Ectodermal cell (in vitro differentiated cells): ENCODE results near the gene TARP.
"Not testable (repeated sequence)": the region's sequence is repeated elsewhere in the genome, so short reads cannot be mapped to it uniquely, and the experiment has no call there.

Source experiments
- H3K27ac ChIP-seq: 2 replicates; pipeline ENCODE4 v1.7.0; 2013; ENCODE audit warnings: mild to moderate bottlenecking, low read depth, low read length; ENCODE audit not compliant: insufficient read depth, poor library complexity, severe bottlenecking
- H3K27me3 ChIP-seq: 2 replicates; pipeline ENCODE4 v1.7.0; 2013; ENCODE audit warnings: mild to moderate bottlenecking, low read length; ENCODE audit not compliant: insufficient read depth, control insufficient read depth, poor library complexity, severe bottlenecking
- H3K36me3 ChIP-seq: one replicate; pipeline ENCODE4 v1.7.0; 2013; ENCODE audit warnings: low read length; ENCODE audit not compliant: control insufficient read depth, insufficient read depth
- H3K4me1 ChIP-seq: one replicate; pipeline ENCODE4 v1.7.0; 2013; ENCODE audit warnings: low read length; ENCODE audit not compliant: control insufficient read depth, insufficient read depth
- H3K4me3 ChIP-seq: 2 replicates; pipeline ENCODE4 v1.7.0; 2013; ENCODE audit warnings: low read depth, low read length, control low read depth; ENCODE audit not compliant: insufficient read depth
- H3K9me3 ChIP-seq: 2 replicates; pipeline ENCODE4 v1.7.0; 2013; ENCODE audit warnings: mild to moderate bottlenecking, low read length, moderate library complexity; ENCODE audit not compliant: control insufficient read depth
- WGBS, 2 experiments: methylation state at CpG; one replicate each; pipeline ENCODE4 v1.1.7; 2013; ENCODE audit warnings: missing lambda C conversion rate in 2 of 2; 5-methylcytosine and 5-hydroxymethylcytosine counted together

TARP gene

DNA sequence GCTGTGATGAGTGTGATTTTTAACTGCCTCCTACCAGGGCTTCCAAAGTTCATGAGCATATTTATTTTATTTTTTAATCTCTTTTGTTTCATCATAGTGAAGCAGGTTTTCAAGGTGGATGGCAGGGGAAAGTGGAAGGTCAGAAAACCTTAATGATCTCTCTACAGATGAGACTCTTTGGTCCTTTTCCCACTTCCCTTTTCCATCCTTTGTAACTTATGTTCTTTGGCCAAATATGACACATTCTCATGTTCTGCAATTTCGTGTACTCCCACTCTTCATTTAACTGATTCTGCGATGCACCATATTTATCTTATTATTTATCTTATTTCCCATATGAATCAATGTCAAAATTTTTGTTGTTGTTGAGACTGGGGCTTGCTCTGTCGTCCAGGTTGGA, 7.5 kb downstream of the TARP start:
- WGBS, 2 experiments: 95 to 100% methylated on average over 1 to 3 of the region's 3 CpGs
- H3K9me3 ChIP-seq, H3K4me3 ChIP-seq, H3K36me3 ChIP-seq, H3K27me3 ChIP-seq, H3K27ac ChIP-seq, H3K4me1 ChIP-seq: not testable (repeated sequence)

DNA sequence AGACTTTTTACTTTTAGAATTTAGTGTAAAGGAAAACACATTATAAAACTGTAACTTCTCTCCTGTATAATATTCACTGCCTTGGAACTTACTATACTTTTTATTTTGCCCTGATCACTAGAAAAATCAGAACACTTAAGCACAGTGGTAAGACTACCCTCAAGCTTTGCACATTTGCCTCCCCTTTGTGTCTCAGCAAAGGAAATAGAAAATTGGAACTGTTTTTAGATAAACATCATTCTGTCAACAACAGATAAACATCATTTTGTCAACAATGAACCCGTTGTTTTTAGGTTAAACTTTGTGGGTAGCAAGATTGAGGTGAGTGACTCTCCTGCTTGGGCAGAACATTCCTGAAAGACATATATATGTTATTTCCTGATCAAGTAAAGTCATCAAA, 8.8 kb downstream of the TARP start:
- no CpG with 5 or more reads among the region's 1 CpG for WGBS, 2 experiments
- not testable (repeated sequence) for H3K27ac ChIP-seq, H3K27me3 ChIP-seq, H3K4me1 ChIP-seq, H3K9me3 ChIP-seq, H3K4me3 ChIP-seq, H3K36me3 ChIP-seq

DNA sequence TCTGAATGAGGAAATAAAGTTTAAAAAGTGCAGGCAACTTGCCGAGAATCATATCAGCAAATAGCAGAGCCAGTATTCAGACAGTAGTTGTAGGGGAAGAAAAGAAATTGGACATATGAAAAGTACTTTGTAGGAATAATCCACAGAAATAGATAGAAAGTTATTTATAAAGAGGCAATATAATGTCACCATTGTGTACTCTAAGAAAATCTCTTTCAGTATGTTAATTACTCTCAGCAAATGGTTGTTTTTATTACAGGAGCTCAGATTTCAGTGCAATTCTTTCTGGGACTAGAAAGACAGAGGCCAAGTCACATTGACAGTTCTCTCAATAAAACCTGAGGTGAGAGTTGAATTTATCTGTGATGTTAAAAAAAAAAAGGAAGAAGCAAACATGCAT, 10.2 kb downstream of the TARP start:
- H3K4me1 ChIP-seq, H3K36me3 ChIP-seq, H3K9me3 ChIP-seq, H3K27ac ChIP-seq, H3K4me3 ChIP-seq, H3K27me3 ChIP-seq: not testable (repeated sequence)
- WGBS, 2 experiments: 93 to 97% methylated on average over 1 of the region's 1 CpG

DNA sequence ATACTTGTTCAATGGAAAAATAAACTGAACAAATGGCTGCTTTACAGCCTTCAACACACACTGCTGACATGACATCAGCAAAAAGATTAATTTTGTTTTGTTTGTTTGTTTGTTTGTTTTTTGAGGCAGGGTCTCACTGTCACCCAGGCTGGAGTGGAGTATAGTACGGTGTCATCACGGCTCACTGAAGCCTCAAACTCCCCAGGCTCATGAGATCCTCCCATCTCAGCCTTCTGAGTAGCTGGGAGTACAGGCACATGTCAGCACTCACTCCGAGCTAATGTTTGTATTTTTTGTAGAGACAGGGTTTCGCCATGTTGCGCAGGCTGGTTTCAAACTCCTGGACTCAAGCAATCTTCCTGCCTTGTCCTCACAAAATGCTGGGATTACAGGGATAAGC, 10.9 kb downstream of the TARP start:
- Histone ChIP-seq H3K27ac (no peak overlapping the region), H3K27me3 (no peaks in the 10 kb centered on the region), H3K4me1 (no peaks in the 10 kb centered on the region), H3K9me3 (no peaks in the 10 kb centered on the region), H3K4me3 (no peak overlapping the region), H3K36me3 (no peaks in the 10 kb centered on the region)
- 93 to 98% methylated on average over 5 of the region's 5 CpGs for WGBS, 2 experiments

DNA sequence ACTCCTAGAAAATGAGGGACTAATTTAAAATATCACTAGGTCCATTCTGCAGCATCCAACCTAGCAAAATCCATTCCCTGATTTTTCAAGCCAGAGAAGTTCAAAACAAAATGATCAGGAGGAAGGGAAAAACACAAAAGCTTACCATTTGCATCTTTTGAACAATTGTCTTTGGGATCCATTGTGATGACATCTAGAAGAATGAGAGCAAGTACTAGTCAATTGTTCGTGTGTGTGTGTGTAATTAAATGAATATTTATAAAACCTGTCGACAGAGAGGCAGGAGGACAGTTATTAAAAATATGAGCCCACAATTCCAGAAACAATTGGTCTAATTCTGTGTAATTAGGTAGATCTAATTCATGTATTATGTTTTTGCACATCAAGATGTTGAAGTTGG, 11.4 kb downstream of the TARP start:
- H3K4me3 ChIP-seq, H3K27me3 ChIP-seq, H3K4me1 ChIP-seq, H3K9me3 ChIP-seq, H3K27ac ChIP-seq, H3K36me3 ChIP-seq: not testable (repeated sequence)
- 79 to 90% methylated on average over 2 of the region's 2 CpGs for WGBS, 2 experiments

DNA sequence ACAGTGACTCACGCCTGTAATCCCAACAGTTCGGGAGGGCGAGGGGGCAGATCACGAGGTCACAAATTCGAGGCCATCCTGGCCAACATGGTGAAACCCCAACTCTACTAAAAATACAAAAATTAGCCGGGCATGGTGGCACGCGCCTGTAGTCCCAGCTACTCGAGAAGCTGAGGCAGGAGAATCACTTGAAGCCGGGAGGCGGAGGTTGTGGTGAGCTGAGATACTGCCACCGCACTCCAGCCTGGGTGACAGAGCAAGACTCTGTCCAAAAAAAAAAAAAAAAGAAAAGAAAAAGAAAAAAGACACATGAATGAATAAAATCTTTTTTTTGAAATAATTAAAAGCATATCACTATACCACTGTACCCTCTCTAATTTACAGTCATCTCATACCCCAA, 11.8 kb downstream of the TARP start:
- H3K9me3 ChIP-seq, H3K27ac ChIP-seq, H3K4me3 ChIP-seq, H3K36me3 ChIP-seq, H3K4me1 ChIP-seq, H3K27me3 ChIP-seq: not testable (repeated sequence)
- 78 to 87% methylated on average over 11 to 12 of the region's 12 CpGs for WGBS, 2 experiments

DNA sequence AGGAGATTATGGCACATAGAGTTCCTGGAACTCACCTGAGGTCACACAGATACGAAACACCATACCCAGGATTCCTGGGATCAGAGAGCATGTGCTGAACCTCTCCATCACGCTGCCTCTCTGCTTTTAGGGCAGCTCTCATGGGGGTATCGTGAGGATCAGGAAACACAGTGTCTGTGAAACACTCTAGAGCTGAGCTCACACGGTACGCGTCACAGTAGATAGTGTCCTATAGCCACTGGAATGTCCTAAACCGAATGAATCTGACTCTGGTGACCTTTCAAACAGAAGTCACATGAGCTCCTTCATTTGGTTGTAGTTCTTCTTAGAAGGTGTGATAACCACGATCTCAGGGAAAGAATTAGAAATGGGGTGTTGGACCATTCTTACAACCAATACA, 14.3 kb downstream of the TARP start:
- not testable (repeated sequence) for H3K27ac ChIP-seq, H3K4me1 ChIP-seq, H3K4me3 ChIP-seq, H3K27me3 ChIP-seq, H3K9me3 ChIP-seq, H3K36me3 ChIP-seq
- WGBS, 2 experiments: 93 to 95% methylated on average over 7 to 8 of the region's 8 CpGs

DNA sequence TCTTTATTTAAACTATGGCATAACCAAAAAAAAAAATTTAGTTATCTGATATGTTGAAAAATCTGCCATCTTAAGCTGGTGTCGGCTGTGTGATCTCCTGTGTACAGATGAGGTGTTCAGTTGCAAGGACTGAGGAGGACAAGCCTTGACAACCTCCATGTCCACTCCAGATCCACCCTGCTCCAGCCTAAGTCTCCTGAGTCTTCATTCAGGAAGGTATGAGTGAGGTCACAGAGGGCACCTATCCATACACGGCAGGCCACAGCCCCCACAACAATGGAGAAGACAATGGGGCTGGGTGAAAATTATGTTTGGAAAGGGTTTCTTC, 16.1 kb downstream of the TARP start:
- no peaks in the 10 kb centered on the region for H3K36me3 ChIP-seq
- no peak overlapping the region for H3K27ac ChIP-seq
- WGBS, 2 experiments: 85 to 100% methylated on average over 1 to 2 of the region's 2 CpGs
- no peaks in the 10 kb centered on the region for H3K27me3 ChIP-seq
- no peak overlapping the region for H3K4me3 ChIP-seq
- no peaks in the 10 kb centered on the region for H3K4me1 ChIP-seq
- no peaks in the 10 kb centered on the region for H3K9me3 ChIP-seq

DNA sequence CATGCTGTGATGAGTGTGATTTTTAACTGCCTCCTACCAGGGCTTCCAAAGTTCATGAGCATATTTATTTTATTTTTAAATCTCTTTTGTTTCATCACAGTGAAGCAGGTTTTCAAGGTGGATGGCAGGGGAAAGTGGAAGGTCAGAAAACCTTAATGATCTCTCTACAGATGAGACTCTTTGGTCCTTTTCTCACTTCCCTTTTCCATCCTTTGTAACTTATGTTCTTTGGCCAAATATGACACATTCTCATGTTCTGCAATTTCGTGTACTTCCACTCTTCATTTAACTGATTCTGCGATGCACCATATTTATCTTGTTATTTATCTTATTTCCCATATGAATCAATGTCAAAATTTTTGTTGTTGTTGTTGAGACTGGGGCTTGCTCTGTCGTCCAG, 23.6 kb downstream of the TARP start:
- H3K27me3 ChIP-seq, H3K4me3 ChIP-seq, H3K36me3 ChIP-seq, H3K27ac ChIP-seq, H3K4me1 ChIP-seq, H3K9me3 ChIP-seq: not testable (repeated sequence)
- 84 to 88% methylated on average over 1 to 2 of the region's 3 CpGs for WGBS, 2 experiments

DNA sequence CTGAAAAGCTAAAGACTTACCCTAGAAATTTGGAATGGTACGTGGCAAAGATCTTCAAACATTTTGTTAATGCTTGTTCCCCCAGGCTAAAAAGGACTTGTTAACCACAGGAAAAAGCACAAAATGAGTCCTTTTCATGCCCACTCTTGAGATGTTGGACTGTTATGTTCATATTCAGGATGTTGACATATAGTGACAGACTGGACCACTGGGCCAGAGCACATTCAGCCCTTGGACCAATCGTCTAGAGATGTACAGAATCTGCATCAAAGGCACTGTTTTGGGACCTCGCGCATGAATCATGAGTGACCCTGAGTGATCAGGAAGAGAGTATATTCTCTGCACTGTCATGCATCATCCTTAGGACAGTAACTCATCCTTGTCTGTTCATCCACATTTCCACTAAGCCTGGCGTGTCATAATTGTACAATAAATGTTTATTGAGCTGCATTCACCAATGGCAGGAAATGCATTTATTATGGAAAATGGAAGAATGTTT, 25.3 kb downstream of the TARP start:
- Histone ChIP-seq H3K36me3 (no peaks in the 10 kb centered on the region), H3K4me1 (no peaks in the 10 kb centered on the region), H3K27me3 (no peaks in the 10 kb centered on the region), H3K4me3 (no peak overlapping the region), H3K27ac (no peak overlapping the region), H3K9me3 (no peaks in the 10 kb centered on the region)
- WGBS, 2 experiments: 93% methylated on average over 5 of the region's 5 CpGs

DNA sequence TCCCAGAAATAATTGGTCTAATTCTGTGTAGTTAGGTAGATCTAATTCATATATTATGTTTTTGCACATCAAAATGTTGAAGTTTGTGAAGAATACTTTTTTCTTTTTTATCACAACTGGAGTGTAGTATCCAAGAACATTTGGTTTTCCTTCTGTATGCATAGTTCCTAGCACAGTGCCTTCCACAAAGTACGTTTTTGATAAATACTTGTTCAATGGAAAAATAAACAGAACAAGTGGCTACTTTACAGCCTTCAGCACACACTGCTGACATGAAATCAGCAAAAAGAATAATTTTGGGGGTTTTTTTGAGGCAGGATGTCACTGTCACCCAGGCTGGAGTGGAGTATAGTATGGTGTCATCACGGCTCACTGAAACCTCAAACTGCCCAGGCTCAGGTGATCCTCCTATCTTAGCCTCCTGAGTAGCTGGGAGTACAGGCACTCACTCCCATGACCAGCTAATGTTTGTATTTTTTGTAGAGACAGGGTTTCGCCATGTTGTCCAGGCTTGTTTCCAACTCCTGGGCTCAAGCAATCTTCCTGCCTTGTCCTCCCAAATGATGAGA, 27.9 kb downstream of the TARP start:
- H3K4me3 ChIP-seq: no peak overlapping the region
- no peaks in the 10 kb centered on the region for H3K4me1 ChIP-seq
- H3K27ac ChIP-seq: no peak overlapping the region
- WGBS, 2 experiments: 94 to 96% methylated on average over 3 of the region's 3 CpGs
- H3K9me3 ChIP-seq: no peaks in the 10 kb centered on the region
- no peaks in the 10 kb centered on the region for H3K36me3 ChIP-seq
- H3K27me3 ChIP-seq: no peaks in the 10 kb centered on the region
